Adipocyte (in vitro differentiated cells): ENCODE results near the gene MAD1L1.

Experiments used
- DNase-seq: peaks from one replicate; pipeline ENCODE4 v3.0.0-alpha.2; 2015; ENCODE audit warnings: low read depth
- H3K27me3 ChIP-seq: replicated peaks from 2 replicates; pipeline ENCODE4 v1.7.0; 2013; ENCODE audit warnings: mild to moderate bottlenecking, low read length, moderate library complexity; ENCODE audit not compliant: control insufficient read depth, insufficient read depth
- H3K36me3 ChIP-seq: 2 replicates; pipeline ENCODE4 v1.7.0; 2013; ENCODE audit warnings: low read length, mild to moderate bottlenecking, moderate library complexity; ENCODE audit not compliant: control insufficient read depth, insufficient read depth, severe bottlenecking
- H3K4me1 ChIP-seq: 2 replicates; pipeline ENCODE4 v1.7.0; 2013; ENCODE audit warnings: mild to moderate bottlenecking, low read length, moderate library complexity; ENCODE audit not compliant: control insufficient read depth, insufficient read depth
- H3K4me3 ChIP-seq: 2 replicates; pipeline ENCODE4 v1.7.0; 2013; ENCODE audit warnings: mild to moderate bottlenecking, low read length, moderate library complexity
- H3K9ac ChIP-seq: 2 replicates; pipeline ENCODE4 v1.7.0; 2013; ENCODE audit warnings: mild to moderate bottlenecking, low read length, moderate library complexity
- H3K9me3 ChIP-seq: 2 replicates; pipeline ENCODE4 v1.7.0; 2013; ENCODE audit warnings: mild to moderate bottlenecking, low read length, moderate library complexity; ENCODE audit not compliant: control insufficient read depth

Gene MAD1L1

GRCh38 chr7:1990001-1990670 is 242.6 kb downstream of the MAD1L1 start:
- Histone ChIP-seq H3K36me3 (no peaks in the 10 kb centered on the region), H3K4me1 (peaks cover 32% of the 10 kb centered on the region), H3K9ac (no peak overlapping the region), H3K4me3 (no peak overlapping the region), H3K27me3 (no peaks in the 10 kb centered on the region), H3K9me3 (no peaks in the 10 kb centered on the region)
- no peak for DNase-seq

- Histone ChIP-seq H3K4me3 (no peak overlapping the region), H3K9ac (no peak overlapping the region), H3K9me3 (no peaks in the 10 kb centered on the region), H3K36me3 (no peaks in the 10 kb centered on the region), H3K27me3 (no peaks in the 10 kb centered on the region), H3K4me1 (peaks cover 28% of the 10 kb centered on the region)
- no peak for DNase-seq
Measured at GRCh38 chr7:1989049-1989860, 243.5 kb downstream of the MAD1L1 start.

- DNase-seq, result no peak
- Histone ChIP-seq H3K4me1 (peaks cover 21% of the 10 kb centered on the region), H3K9me3 (no peaks in the 10 kb centered on the region), H3K9ac (no peak overlapping the region), H3K4me3 (no peak overlapping the region), H3K27me3 (no peaks in the 10 kb centered on the region), H3K36me3 (no peaks in the 10 kb centered on the region)
Measured at GRCh38 chr7:1988533-1988930, 244.2 kb downstream of the MAD1L1 start.

- DNase-seq, result no peak
- Histone ChIP-seq H3K4me3 (no peak overlapping the region), H3K4me1 (peaks cover 14% of the 10 kb centered on the region), H3K9me3 (no peaks in the 10 kb centered on the region), H3K36me3 (no peaks in the 10 kb centered on the region), H3K27me3 (no peaks in the 10 kb centered on the region), H3K9ac (no peak overlapping the region)
Measured at GRCh38 chr7:1987591-1988532, 244.9 kb downstream of the MAD1L1 start.

- no peak overlapping the region for H3K4me3 ChIP-seq
- DNase-seq, result no peak
- no peak overlapping the region for H3K9ac ChIP-seq
- peaks cover 7% of the 10 kb centered on the region for H3K4me1 ChIP-seq
- no peaks in the 10 kb centered on the region for H3K27me3 ChIP-seq
- no peaks in the 10 kb centered on the region for H3K9me3 ChIP-seq
- H3K36me3 ChIP-seq, result no peaks in the 10 kb centered on the region
Measured at GRCh38 chr7:1987084-1987535, 245.6 kb downstream of the MAD1L1 start.

GRCh38 chr7:1986366-1987083 is 246.2 kb downstream of the MAD1L1 start:
- Histone ChIP-seq H3K36me3 (no peaks in the 10 kb centered on the region), H3K9me3 (no peaks in the 10 kb centered on the region), H3K27me3 (no peaks in the 10 kb centered on the region), H3K9ac (no peak overlapping the region), H3K4me1 (peaks cover 6% of the 10 kb centered on the region), H3K4me3 (no peak overlapping the region)
- DNase-seq, result no peak

- peaks cover 6% of the 10 kb centered on the region for H3K4me1 ChIP-seq
- H3K4me3 ChIP-seq, result no peak overlapping the region
- H3K9ac ChIP-seq, result no peak overlapping the region
- H3K9me3 ChIP-seq, result no peaks in the 10 kb centered on the region
- no peaks in the 10 kb centered on the region for H3K36me3 ChIP-seq
- H3K27me3 ChIP-seq, result no peaks in the 10 kb centered on the region
- DNase-seq, result no peak
Measured at GRCh38 chr7:1985936-1986335, 246.8 kb downstream of the MAD1L1 start.

GRCh38 chr7:1985042-1985441 is 247.7 kb downstream of the MAD1L1 start:
- peaks cover 1% of the 10 kb centered on the region for H3K4me1 ChIP-seq
- no peaks in the 10 kb centered on the region for H3K27me3 ChIP-seq
- H3K36me3 ChIP-seq, result no peaks in the 10 kb centered on the region
- no peaks in the 10 kb centered on the region for H3K9me3 ChIP-seq
- H3K4me3 ChIP-seq, result no peak overlapping the region
- DNase-seq, result no peak
- H3K9ac ChIP-seq, result no peak overlapping the region

GRCh38 chr7:1981878-1982230 is 250.9 kb downstream of the MAD1L1 start:
- Histone ChIP-seq H3K36me3 (no peaks in the 10 kb centered on the region), H3K9ac (no peak overlapping the region), H3K4me3 (no peak overlapping the region), H3K27me3 (no peaks in the 10 kb centered on the region), H3K4me1 (no peaks in the 10 kb centered on the region), H3K9me3 (no peaks in the 10 kb centered on the region)
- no peak for DNase-seq

GRCh38 chr7:1981201-1981877 is 251.4 kb downstream of the MAD1L1 start:
- no peak overlapping the region for H3K9ac ChIP-seq
- peaks cover 2% of the 10 kb centered on the region for H3K36me3 ChIP-seq
- no peak overlapping the region for H3K4me3 ChIP-seq
- H3K9me3 ChIP-seq, result no peaks in the 10 kb centered on the region
- no peak for DNase-seq
- no peaks in the 10 kb centered on the region for H3K4me1 ChIP-seq
- no peaks in the 10 kb centered on the region for H3K27me3 ChIP-seq
